Gastrocnemius medialis (tissue), 4 donors: ENCODE data around the gene BET1L.

Experiments used
- POLR2A ChIP-seq, 2 donors: fragments of 450-650 bp; IDR thresholded peaks; one replicate each; pipeline ENCODE4 v1.6.1; 2017; ENCODE audit warnings: antibody characterized with exemption in 2 of 2, mild to moderate bottlenecking in 2 of 2, moderate library complexity in 2 of 2
- TF ChIP-seq, protein P1 (sequence below), 5 experiments: fragments of 450-650 bp in 3 of 5; fragments of 200-600 bp in 2 of 5; sonication (generic) in 2 of 5; IDR thresholded peaks in 4 of 5; conservative IDR thresholded peaks in 1 of 5; 1 replicate in 4 of 5; 2 replicates in 1 of 5; pipeline ENCODE4 v1.5.1; 2016 to 2019; ENCODE audit warnings: antibody characterized with exemption in 5 of 5, mild to moderate bottlenecking in 3 of 5, moderate library complexity in 3 of 5

- TF ChIP-seq, protein P1, sequence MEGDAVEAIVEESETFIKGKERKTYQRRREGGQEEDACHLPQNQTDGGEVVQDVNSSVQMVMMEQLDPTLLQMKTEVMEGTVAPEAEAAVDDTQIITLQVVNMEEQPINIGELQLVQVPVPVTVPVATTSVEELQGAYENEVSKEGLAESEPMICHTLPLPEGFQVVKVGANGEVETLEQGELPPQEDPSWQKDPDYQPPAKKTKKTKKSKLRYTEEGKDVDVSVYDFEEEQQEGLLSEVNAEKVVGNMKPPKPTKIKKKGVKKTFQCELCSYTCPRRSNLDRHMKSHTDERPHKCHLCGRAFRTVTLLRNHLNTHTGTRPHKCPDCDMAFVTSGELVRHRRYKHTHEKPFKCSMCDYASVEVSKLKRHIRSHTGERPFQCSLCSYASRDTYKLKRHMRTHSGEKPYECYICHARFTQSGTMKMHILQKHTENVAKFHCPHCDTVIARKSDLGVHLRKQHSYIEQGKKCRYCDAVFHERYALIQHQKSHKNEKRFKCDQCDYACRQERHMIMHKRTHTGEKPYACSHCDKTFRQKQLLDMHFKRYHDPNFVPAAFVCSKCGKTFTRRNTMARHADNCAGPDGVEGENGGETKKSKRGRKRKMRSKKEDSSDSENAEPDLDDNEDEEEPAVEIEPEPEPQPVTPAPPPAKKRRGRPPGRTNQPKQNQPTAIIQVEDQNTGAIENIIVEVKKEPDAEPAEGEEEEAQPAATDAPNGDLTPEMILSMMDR (IDR thresholded peaks at IDR 0.05 in 4 of 5, conservative IDR thresholded peaks at IDR 0.05 in 1 of 5): no peak
- TF ChIP-seq POLR2A (IDR thresholded peaks at IDR 0.05): no peak
These were observed 3.9 kb downstream of the BET1L start for GRCh38 chr11:203056-203944.
